ENCODE measurements around the gene TMEM72.

TMEM72 gene

DNA sequence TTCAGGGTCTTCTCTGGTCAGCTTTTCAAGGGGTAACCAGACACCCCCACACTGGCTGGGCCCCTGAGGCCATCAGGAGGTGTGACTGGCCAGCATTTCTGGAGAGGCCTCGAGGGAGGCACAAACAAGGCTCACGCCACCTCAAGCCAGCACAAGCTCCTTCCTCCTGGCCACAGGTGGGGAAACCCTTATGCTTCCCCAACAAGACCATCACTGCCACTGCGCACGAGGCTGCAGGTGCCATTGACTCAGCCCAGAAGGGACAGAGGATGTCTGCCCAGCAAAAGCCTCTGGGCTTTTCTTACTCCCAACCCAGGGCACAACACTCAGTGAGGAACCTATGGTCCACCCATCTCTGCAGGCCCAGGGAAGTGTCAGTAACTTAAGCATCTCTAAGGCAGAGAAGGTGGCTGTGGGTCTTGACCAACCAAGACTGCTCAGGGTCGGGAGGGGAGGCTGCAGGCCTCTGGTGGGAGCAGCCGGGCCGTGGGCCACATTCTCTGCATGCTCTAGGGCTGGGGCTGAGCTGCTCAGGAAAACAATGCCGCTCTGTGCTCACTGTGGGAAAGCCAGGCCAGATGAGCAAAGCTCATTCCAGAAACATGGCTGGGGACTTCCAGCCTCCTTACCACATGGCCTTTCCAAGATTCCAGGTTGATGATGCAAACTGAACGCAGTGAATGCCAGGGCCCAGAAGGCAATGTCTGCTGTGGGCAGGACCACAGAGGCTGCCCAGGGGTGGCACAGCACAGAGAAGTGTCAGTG, 24.2 kb downstream of the TMEM72 start:
- no peak for FAIRE-seq

DNA sequence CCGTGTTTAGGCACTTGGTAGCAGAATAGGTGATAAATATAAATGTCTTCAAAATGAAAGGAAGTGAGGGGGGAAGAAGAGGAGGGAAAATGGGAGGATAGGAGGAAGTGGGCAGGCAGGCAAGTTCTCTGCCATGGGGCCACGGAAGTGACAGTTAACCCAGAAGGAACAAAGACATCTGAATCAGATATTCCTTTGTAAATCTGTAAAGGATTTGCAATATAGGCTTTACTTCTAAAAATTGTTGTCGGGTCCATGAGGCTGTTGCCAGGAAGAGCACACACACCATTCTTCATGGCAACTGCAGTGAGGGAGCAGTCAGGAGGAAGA, 24.8 kb downstream of the TMEM72 start:
- FAIRE-seq: no peak

DNA sequence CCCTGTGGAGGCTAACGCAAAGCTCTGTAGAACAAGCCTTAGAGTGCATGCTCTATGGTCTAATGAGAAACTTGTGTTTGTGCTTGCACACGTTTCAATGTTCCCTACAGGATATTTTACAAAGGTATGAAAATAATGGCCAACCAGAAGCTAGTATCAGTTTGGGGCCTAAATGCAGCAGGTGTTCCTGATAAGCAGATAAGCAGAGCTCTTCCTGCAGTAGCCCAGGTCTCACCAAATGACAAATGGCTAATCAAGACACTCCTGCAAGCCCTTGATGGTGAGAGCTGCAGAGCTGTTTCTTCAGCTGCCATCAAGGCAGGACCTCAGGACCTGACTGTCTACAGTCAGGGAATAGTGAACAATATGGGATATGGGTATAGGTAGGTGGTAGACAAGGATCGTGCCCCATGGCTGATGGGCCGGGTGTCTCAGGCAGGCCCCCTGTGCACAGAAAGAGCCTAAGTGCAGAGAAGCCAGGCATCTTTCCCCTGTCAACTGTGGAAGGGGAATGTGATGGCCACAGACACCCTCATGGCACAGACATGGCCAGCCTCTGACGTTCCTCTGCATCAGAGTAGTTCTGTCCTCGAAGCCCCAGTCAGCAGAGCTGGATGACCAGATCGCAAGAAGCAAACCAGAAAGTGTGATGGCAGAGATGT, 25.3 kb downstream of the TMEM72 start:
- no peak for FAIRE-seq

DNA sequence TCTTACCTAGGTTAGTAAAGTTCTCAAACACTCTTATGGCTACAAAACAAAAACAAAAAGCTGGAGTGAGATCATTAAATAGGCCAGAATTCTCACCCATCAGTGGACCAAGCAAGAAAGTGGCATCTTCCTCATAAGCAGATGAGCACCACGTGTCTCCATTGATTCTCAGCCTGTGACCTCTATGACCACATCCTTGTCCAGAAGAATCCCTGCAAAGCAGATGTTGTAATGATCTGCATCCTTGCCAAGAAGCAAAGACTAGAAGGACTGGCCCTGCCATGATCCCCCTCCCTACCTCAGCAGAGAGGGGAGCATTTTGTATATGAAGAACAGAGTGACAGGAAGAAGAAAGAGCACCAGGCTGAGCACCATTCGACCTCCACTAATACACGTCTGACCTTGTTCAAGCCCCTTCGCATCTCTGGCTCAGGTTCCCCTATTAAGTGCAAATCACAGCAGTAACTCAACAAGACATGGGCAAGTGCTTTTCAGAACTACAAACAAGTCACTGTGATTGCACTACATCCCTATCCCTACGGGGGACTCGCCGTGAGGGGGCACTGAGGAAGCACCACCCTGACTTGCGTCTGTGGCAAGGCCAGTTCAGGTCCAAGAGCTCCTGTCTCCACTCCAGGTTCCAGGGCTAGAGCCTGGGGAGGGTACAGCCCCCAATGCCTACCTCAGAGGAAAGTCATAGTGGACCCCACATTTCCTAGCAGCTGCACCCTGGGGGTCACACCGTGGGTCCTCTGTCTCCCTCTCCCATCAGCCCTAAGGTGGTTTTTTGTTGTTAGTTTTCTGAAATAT, 26.3 kb downstream of the TMEM72 start:
- no peak for FAIRE-seq

DNA sequence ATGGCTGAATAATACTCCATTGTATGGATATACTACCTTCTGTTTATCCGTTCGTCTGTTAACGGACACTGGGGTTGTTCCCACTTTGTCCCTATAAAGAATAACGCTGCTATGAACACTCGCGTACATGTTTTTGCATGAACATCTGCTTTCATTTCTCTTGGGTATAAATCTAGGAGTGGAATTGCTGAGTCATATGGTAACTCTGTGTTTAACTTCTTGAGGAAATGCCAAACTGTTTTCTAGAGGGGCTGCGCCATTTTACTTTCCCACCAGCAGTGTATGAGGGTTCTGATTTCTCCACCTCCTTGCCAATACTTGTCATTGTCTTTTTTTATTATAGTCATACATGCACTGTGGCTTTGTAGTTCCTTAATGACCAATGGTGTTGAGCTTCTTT, 27.8 kb downstream of the TMEM72 start:
- no peak for FAIRE-seq

DNA sequence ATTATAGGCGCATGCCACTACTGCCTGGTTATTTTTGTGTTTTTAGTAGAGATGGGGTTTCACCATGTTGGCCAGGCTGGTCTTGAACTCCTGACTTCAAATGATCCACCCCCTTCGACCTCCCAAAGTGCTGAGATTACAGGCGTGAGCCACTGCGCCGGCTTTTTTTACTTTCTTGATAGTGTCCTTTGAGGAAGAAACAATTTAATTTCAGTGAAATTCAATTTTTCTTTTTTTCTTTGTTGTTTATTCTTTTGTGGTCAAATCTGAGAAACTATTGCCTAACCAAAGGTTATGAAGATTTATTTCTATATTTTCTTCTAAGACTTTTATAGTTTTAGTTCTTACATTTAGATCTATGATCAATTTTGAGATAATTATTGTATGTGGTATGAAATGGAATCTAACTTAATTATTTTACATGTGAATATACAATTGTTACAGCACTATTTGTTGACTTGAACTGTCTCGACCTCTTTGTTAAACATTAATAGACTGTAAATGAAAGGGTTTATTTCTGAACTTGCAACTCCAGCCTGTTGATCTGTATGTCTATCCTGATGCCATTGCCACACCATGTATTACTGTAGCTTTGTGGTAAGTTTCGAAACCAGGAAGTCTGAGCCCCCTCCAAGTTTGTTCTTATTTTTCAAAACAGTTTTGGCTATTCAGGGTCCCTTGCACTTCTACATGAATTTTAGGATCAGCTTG, 28.7 kb downstream of the TMEM72 start:
- FAIRE-seq: no peak

DNA sequence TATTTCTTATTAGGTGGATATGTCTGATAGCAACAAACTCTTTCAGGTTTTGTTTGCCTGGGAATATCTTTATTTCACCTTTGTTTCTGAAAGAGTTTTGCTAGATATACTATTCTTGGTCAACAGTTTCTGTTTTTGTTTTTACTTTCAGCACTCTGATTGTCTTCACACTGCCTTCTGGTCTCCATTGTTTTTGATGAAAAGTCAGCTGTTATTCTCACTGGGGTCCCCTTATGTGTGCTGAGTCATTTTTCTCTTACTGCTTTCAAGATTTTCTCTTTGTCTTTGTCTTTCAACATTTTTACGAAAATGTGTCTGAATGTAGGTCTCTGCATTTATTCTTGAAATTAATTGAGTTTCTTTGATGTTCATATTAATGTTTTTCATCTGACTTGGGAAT, 33.2 kb downstream of the TMEM72 start:
- FAIRE-seq: no peak

DNA sequence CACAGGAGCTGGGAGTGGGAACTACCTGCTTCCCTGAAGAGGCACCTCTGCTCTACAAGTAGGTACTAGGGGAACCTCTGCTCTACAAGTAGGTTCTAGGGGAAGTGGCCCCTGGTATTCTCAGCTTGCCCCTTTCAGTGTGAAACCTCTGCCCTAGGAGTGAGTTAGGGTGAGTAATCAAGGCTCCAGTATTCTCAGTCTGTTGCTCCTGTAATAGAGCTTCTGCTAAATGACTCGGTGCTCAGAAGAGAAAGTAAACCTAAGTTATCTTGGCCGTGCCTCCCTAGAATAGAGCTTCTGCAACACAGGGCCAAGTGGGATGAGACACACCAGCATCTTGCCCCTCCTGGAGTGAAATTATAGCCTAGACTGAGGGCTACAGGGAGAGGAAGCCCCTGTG, 35.1 kb downstream of the TMEM72 start:
- no peak for FAIRE-seq

DNA sequence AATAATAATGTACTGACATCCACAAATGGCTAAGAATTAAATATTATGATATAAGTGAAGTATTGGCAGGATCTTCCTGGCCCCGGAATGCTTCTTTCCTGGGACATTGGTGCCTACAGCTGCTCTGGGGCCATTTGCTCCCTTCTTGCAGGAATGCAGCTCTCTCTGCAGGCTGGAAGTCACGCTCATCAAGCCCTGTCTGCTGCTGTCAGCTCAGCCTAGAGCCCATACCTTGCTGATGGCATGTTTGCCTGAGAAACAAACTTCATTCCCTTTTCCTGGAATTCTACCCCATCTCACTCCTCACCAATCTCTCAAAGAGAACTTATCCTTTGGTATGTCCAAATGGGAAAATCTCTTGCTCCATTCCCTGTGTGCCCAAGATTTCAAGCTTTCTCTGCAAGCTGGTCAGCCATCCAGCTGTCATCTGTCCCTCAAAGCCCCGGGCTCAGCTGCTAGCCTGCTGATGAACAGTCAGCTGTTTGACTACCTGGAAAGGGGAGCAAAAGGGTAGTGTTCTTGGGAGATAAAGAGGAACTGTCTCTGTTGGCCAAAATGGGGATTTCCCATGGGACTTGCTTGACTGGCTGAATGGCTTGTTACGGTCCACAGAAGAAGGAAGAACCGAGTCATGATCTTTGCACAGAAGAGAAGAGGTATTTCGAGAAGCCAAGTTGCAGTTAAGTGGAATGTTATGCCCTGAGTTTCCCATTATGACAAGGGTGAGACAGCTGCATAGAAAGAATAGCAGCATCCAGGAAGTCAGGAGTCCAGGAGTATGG, 36.4 kb downstream of the TMEM72 start:
- FAIRE-seq: no peak

DNA sequence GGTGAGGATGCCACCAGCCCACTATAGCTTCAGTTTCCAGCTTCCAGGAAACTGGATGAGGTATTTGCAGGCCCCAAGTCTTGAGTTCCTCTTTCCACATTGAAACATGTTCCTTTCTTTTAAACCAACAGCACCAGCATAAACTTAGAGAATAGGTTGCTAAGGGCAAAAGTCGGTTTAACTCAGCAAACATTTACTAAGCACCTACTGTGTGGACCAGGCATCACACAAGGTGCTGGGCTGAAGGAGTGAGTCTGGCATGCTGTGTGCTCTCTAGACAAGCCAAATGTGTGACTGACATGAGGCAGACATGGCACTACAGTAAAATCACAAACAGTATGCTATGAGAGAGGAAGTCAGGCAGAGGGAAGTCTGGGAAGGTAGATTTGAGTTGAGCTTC, 37.5 kb downstream of the TMEM72 start:
- no peak for FAIRE-seq

DNA sequence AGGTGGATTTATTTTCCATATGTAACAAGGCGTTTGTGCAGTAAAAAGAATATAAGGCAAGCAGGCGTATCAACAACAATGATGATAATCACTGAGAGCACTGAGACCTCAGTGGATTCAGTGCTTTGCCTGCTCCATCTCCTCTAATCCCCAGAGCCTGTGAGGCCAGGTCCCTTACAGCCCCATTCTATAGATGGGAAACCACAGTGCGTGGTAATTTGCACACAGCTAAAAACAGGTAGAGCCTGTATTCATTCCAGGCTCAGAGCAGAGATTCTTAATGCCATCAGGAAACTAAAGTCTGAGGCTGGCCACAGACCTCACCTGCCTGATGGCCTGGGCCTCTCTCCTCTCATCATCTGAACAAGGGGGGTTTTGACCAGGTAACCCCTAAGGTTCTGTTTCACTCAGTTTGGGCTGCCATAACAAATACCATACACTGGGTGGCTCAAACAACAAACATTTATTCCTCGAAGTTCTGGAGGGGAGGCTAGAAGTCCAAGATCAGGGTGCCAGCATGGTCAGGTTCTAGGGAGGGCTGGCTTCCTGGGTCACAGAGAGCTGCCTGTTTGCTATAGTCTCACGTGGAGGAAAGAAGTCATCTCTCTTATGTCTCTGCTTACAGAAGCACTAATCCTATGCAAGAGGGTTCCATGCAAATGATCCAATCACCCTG, 38.1 kb downstream of the TMEM72 start:
- FAIRE-seq: no peak

DNA sequence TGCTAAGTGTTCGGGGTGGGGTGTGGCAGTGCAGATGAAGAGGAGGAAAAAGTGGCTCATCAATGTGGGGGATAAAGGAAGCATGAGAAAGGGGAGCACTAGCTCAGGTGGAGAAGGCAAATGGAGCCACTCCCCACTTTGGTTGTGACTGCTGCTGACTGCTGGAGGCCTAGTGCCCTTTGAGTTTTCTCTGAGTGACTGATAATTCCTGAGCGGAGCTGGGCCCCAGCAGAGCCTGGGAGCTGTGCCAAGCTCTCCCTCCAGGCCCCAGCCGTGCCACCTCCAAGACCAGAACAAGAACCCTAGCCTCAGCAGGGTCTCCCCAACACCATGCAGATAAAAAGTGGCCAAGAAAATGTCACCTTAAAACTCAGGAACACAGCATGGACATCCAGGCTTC, 38.8 kb downstream of the TMEM72 start:
- FAIRE-seq: no peak

DNA sequence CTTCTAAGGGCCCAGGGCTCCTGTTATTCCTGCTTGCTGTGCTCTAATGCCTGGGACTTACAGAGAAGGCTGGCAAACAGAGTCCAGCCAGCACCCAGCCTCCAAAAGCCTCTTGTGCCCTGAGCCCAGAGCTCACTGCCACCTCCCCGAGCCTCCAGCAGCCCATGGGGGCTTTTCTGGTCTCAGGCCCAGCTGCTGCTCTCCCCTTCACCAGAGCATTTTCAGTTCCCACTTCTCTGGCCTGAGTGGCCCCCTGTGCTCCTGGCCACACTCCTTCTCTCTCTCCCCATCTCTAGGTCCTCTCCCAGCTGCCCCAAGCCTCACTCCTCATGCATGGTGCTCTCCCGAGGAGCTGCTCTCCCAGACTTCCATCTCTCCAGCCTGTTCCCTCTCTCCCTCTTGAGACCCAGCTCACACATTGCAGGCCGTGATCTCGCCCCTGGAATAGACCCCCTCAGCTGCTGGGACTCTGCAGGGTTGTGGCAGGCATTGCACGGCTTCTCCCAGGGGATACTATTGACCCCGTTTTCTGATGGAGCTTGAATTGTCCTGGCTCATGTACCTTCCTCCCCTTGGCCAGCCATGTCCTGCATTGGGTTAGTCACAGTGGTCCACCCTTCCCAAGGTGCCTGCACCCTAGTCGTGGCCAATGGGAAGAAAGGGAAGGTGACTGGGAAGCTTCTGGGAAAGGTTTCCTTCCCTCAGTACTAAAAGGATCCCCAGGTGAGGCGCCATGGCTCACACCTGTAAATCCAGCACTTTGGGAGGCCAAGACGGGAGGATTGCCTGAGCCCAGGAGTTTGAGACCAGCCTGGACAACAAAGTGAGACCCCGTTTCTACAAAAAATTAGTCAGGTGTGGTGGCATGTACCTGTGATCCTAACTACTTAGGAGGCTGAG, 39.4 kb downstream of the TMEM72 start:
- no peak for FAIRE-seq

DNA sequence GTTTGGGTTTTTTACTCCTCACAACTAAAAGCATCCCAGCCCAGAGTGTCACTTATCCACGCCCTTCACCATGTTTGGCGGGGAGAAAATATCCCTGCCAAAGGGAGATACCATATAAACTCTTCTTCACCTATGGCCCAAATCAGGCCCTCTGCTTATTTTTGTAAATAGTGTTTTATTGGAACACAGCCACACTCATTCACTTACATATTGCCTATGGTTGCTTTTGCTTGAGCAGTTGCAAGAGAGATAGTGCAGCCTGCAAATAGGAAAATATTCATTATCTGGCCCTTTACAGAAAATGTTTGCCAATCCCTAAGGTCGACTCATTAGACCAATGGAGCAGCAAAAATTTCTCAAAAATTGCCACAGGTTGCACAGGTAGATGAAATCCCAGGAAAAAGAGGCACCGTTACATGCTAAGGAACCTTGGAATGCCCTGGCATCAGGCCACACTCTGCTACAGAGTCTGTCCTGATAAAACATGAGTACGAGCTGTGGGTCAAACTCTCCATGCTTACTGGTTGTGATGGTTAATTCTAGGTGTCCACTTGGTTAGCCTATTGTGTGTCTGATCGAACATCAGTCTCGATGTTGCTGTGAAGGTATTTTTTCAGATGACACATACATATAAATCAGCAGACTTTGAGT, 40.6 kb downstream of the TMEM72 start:
- FAIRE-seq: no peak

DNA sequence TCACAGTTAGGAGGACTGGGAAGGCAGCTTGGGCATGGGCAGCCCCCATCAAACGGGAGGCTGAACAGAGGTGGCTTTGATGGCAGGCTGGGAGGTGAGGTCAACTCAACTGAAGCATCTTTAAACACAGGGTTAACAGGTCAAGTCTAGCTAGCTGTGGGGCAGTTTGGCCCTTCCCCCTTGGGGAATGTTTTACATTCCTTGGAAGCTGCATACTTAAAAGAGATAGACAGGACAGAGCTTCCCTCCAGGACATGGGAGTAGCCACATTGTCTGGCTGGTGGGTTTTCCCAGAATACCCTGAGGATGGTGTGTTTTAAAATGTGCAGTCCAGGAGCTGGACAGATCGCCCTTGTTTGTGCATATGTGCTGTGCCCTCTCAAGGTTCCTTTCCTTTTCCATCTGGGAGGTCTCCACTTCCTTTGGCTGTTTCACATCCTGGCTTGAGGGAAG, 41.7 kb downstream of the TMEM72 start:
- FAIRE-seq: no peak

DNA sequence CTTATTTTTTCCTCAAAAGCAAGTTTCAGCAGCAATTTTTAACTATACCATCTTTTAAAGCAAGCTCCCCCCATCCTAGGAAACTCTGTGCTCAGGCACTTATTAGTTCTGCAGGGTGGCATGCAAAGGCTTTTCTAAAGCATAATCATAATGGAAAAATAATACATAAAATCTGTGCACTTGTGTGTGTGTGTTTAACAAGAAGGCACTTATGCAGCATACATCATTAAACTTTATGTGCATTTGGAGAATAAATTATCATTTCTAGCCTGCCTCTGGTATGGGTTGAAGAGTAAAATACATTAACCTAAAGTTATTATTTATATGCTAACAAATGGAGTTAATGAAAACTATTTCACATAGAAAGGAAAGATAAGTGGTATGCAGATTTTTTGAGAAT, 42.9 kb downstream of the TMEM72 start:
- FAIRE-seq: no peak

DNA sequence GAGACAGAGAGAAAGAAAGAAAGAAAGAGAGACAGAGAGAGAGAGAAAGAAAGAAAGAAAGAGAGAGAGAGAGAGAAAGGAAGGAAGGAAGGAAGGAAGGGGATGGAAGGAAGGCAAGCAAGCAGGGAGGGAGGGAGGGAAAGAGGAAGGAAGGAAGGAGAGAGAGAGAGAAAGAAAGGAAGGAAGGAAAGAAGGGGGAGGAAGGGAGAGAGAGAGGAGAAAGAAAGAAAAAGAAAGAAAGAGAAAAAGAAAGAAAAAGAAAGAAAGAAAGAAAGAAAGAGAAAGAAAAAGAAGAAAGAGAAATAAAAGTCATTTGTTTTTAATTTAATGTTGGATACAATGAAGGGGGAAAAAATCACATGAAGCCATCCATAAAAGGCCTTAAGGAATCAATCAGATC, 43.8 kb downstream of the TMEM72 start:
- FAIRE-seq: no peak

DNA sequence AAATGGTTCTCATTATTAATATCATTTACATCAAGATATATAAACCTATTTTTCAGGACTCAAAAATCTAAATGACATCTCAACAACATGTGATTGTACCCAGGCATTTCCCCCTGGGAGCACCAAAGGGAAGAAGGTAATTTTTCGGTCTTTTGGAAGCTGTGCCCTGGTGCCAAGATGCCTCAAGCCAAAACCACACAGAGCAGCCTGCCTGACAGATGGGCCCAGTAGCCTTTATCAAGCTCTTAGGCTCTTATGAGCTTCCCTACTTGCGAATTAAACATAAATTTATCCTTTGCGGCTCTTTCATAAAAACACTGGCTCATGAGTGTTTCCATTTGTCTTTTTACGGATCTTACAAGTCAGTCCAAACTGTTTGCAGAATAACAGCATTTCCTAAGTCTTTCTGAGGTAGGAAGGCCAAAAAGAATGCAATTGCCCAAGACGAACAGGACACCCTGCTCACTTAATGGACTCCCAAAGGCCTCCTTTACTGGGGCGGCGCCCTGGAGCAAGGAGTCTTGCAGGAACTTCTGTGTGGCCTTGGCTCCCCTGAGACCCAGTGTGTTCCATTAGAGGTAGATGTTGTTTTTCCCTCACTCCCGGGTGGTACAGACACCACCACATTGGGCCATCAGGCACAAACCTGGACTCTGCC, 44.4 kb downstream of the TMEM72 start:
- no peak for FAIRE-seq

DNA sequence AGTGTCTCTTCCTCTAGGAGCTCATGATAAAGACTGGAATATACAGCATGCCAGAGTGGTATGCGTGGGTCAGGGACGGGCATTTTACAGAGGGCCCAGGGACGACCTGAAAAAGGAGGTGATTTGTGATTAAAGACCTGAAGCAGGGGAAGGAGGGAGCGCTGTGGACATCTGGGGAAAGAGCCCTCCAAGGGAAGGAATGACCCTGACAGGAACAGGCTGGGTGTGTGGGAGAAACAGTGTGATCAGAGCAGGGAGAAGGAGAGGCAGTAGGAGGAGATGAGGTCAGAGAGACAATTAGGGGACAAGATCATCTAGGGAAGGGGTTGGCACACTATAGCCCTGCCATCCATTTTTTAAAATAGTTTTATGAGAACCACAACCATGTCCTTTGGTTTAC, 45.1 kb downstream of the TMEM72 start:
- FAIRE-seq: no peak
